ENCODE data around the gene AKT1.

Gene AKT1

GRCh38 chr14:104821971-104822608, 26.5 kb upstream of the AKT1 start:
- TF ChIP-seq ZFX (IDR thresholded peaks at IDR 0.05; ENCODE audit: borderline replicate concordance): no peak
- TF ChIP-seq, protein P1, sequence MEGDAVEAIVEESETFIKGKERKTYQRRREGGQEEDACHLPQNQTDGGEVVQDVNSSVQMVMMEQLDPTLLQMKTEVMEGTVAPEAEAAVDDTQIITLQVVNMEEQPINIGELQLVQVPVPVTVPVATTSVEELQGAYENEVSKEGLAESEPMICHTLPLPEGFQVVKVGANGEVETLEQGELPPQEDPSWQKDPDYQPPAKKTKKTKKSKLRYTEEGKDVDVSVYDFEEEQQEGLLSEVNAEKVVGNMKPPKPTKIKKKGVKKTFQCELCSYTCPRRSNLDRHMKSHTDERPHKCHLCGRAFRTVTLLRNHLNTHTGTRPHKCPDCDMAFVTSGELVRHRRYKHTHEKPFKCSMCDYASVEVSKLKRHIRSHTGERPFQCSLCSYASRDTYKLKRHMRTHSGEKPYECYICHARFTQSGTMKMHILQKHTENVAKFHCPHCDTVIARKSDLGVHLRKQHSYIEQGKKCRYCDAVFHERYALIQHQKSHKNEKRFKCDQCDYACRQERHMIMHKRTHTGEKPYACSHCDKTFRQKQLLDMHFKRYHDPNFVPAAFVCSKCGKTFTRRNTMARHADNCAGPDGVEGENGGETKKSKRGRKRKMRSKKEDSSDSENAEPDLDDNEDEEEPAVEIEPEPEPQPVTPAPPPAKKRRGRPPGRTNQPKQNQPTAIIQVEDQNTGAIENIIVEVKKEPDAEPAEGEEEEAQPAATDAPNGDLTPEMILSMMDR (IDR thresholded peaks at IDR 0.05): no peak
- no peak overlapping the region for H3K27ac ChIP-seq

GRCh38 chr14:104821229-104821945, 25.8 kb upstream of the AKT1 start:
- TF ChIP-seq, protein P1 (IDR thresholded peaks at IDR 0.05): no peak
- no peak for TF ChIP-seq ZFX (IDR thresholded peaks at IDR 0.05; ENCODE audit: borderline replicate concordance)
- no peak overlapping the region for H3K27ac ChIP-seq

GRCh38 chr14:104820669-104821228, 25.2 kb upstream of the AKT1 start:
- H3K27ac ChIP-seq: no peak overlapping the region
- TF ChIP-seq, protein P1 (IDR thresholded peaks at IDR 0.05): no peak

DNA sequence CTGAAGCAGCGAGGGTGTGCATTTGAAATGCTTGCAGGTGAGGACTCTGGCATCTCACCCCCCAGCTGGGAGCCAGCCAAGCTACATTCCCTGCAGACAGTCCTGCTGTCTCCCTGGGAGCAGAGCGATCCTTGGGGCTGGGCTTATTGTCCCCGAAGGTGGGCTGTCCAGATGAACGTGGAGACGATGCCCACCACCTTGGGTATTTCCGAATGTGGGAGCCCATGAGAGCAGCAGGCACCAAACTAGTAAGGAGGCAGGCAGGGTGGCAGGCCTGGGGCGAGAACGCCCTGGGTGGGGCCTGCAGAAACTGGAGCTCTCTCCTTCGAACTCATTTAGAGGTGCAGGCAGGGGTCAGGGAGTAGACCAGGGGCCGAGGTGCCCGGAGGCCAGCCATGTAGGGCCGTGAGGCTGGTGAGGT, 23.8 kb upstream of the AKT1 start:
- TF ChIP-seq, protein P1 (IDR thresholded peaks at IDR 0.05): no peak
- TF ChIP-seq ZFX (IDR thresholded peaks at IDR 0.05; ENCODE audit: borderline replicate concordance): no peak
- no peak overlapping the region for H3K27ac ChIP-seq

- TF ChIP-seq, protein P1 (IDR thresholded peaks at IDR 0.05): no peak
- TF ChIP-seq ZFX (IDR thresholded peaks at IDR 0.05; ENCODE audit: borderline replicate concordance): no peak
- no peak overlapping the region for H3K27ac ChIP-seq
Measured at GRCh38 chr14:104818714-104819161, 23.2 kb upstream of the AKT1 start.

DNA sequence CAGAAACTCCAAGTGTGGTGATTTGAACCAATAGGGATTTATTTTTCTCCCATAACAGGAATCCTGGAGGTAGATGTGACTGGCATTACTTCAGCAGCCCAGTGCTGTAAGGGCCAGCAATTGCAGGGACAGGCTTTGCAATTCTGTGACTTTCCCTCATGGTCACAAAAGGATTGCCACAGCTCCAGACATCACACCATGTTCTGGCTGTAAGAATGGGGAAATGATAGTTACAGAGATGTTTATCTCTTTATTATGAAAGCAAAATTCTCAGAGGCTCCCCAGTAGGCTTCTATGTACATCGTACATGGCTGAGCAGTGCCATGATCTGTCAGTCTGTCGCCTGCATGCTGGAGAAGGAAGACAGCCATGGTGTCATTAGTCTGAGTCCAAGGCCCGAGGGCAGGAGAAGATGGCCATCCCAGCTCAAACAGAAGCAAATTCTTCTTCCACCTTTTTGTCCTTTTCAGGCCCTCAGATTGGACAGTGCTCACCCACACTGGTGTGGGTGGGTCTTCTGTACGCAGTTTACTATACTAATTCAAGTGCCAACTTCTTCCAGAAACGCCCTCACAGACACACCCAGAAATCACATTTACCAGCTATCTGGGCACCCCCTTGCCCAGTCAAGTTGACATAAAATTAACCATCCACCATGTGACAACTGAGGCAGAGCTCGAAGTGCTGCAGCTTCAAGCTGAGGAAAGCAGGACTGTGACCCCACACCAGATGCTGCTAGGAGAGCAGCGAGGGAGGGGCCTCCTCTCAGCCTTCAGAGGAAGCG, 22.6 kb upstream of the AKT1 start:
- TF ChIP-seq ZFX (IDR thresholded peaks at IDR 0.05; ENCODE audit: borderline replicate concordance): no peak
- TF ChIP-seq, protein P1 (IDR thresholded peaks at IDR 0.05): no peak
- no peak overlapping the region for H3K27ac ChIP-seq
